SK-N-SH treated with all-trans-retinoic acid at 6 μM for 48 hours (cell line): Measurements from ENCODE around the gene HYAL3.
A peak's percentile ranks its signal among the peaks of the same experiment; 100 is the strongest.

ENCODE experiments used
- ATAC-seq: fragments of 200-7000 bp; cut with Tn5 transposase; 3 replicates; pipeline ENCODE4 v1.9.1; 2020; ENCODE audit warnings: mild to moderate bottlenecking, moderate library complexity
- ARNTL ChIP-seq: fragments of 450-650 bp; formaldehyde crosslinking; IDR thresholded peaks from 2 replicates; pipeline ENCODE4 v1.5.0; 2020; ENCODE audit warnings: low read depth, mild to moderate bottlenecking, moderate library complexity, borderline replicate concordance
- BACH2 ChIP-seq: fragments of 250-450 bp; sonication (Bioruptor Pico); IDR thresholded peaks from 2 replicates; pipeline ENCODE4 v1.9.0; 2021; ENCODE audit warnings: mild to moderate bottlenecking, borderline replicate concordance
- CREB5 ChIP-seq: fragments of 250-450 bp; sonication (Bioruptor Pico); IDR thresholded peaks from 2 replicates; pipeline ENCODE4 v1.5.1; 2020; ENCODE audit warnings: low read depth, mild to moderate bottlenecking, moderate library complexity
- CSDC2 ChIP-seq: fragments of 250-450 bp; sonication (Bioruptor Pico); IDR thresholded peaks from 2 replicates; pipeline ENCODE4 v1.5.0; 2020; ENCODE audit warnings: mild to moderate bottlenecking, moderate library complexity
- ESRRG ChIP-seq: fragments of 250-450 bp; sonication (Bioruptor Pico); IDR thresholded peaks from 2 replicates; pipeline ENCODE4 v1.6.1; 2021; ENCODE audit warnings: mild to moderate bottlenecking
- GLIS3 ChIP-seq: fragments of 250-450 bp; sonication (Bioruptor Pico); IDR thresholded peaks from 2 replicates; pipeline ENCODE4 v1.5.0; 2020; ENCODE audit warnings: mild to moderate bottlenecking, moderate library complexity
- OSR1 ChIP-seq: fragments of 250-450 bp; sonication (Bioruptor Pico); IDR thresholded peaks from 2 replicates; pipeline ENCODE4 v1.8.0; 2022; ENCODE audit warnings: moderate library complexity, mild to moderate bottlenecking, inconsistent platforms
- POU6F1 ChIP-seq: fragments of 250-450 bp; sonication (Bioruptor Pico); IDR thresholded peaks from 2 replicates; pipeline ENCODE4 v1.8.0; 2021; ENCODE audit warnings: low read depth, mild to moderate bottlenecking, moderate library complexity, borderline replicate concordance
- PPARA ChIP-seq: fragments of 250-450 bp; sonication (Bioruptor Pico); IDR thresholded peaks from 2 replicates; pipeline ENCODE4 v1.5.0; 2020; ENCODE audit warnings: mild to moderate bottlenecking, borderline replicate concordance
- SNAI2 ChIP-seq: fragments of 250-450 bp; sonication (Bioruptor Pico); IDR thresholded peaks from 2 replicates; pipeline ENCODE4 v1.5.0; 2020; ENCODE audit warnings: mild to moderate bottlenecking, moderate library complexity
- TCF4 ChIP-seq: fragments of 250-450 bp; sonication (Bioruptor Pico); IDR thresholded peaks from 2 replicates; pipeline ENCODE4 v1.8.0; 2021; ENCODE audit warnings: mild to moderate bottlenecking, moderate library complexity, borderline replicate concordance
- TOX ChIP-seq: fragments of 250-450 bp; sonication (Bioruptor Pico); IDR thresholded peaks from 2 replicates; pipeline ENCODE4 v1.8.0; 2021; ENCODE audit warnings: mild to moderate bottlenecking, moderate library complexity, borderline replicate concordance
- ZC3H10 ChIP-seq: fragments of 250-450 bp; sonication (Bioruptor Pico); IDR thresholded peaks from 2 replicates; pipeline ENCODE4 v1.5.1; 2021; ENCODE audit warnings: mild to moderate bottlenecking, moderate library complexity
- ZNF565 ChIP-seq: fragments of 450-650 bp; formaldehyde crosslinking; conservative IDR thresholded peaks from 2 replicates; pipeline ENCODE4 v1.5.0; 2020; ENCODE audit warnings: low read depth, mild to moderate bottlenecking, moderate library complexity
- ZNF70 ChIP-seq: fragments of 450-650 bp; formaldehyde crosslinking; IDR thresholded peaks from 2 replicates; pipeline ENCODE4 v1.5.0; 2020; ENCODE audit warnings: mild to moderate bottlenecking, moderate library complexity
- ZNF8 ChIP-seq: fragments of 450-650 bp; formaldehyde crosslinking; IDR thresholded peaks from 2 replicates; pipeline ENCODE4 v1.5.0; 2020; ENCODE audit warnings: mild to moderate bottlenecking, moderate library complexity
- TF ChIP-seq, protein P1 (sequence below): fragments of 250-450 bp; sonication (Bioruptor Pico); IDR thresholded peaks from 2 replicates; pipeline ENCODE4 v1.5.0; 2020; ENCODE audit warnings: mild to moderate bottlenecking, moderate library complexity
- TF ChIP-seq, protein P2 (sequence below): fragments of 250-450 bp; sonication (Bioruptor Pico); IDR thresholded peaks from 2 replicates; pipeline ENCODE4 v1.8.0; 2020; ENCODE audit warnings: mild to moderate bottlenecking, moderate library complexity, borderline replicate concordance

Gene HYAL3

DNA sequence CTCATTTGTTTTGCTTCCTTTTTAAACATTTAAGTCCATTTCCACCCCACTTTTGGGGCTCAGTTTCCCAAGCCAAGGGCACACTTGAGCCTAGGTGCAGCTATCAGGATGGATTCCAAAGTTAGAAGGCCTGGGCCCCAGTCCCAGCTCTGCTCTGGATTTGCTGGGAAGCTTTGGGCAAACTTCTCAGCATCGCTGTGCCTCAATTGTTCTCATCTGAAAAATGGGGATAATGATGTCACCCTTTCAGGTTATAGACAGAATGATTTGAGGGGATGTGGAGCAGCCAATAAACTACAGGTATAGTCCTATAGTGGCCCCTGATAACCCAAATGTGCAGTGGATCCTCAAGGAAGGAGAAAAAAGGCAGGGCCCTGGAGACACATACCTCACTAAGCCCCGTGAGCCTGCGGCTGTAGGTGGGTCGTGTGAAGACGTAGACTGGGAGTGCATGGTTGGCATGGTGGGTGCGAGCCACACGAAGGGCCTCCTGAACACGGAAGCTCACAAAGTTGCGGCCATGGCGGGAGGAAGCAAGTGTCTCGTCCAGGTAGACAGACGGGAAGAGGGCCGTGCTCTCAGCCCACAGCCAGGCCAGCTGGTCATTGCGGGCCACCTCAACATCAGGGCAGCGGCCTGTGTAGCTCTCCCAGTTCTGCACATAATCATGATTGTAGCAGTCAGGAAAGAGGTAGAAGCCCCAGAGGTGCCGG, 20.1 kb upstream of the HYAL3 start:
- TF ChIP-seq, protein P1, sequence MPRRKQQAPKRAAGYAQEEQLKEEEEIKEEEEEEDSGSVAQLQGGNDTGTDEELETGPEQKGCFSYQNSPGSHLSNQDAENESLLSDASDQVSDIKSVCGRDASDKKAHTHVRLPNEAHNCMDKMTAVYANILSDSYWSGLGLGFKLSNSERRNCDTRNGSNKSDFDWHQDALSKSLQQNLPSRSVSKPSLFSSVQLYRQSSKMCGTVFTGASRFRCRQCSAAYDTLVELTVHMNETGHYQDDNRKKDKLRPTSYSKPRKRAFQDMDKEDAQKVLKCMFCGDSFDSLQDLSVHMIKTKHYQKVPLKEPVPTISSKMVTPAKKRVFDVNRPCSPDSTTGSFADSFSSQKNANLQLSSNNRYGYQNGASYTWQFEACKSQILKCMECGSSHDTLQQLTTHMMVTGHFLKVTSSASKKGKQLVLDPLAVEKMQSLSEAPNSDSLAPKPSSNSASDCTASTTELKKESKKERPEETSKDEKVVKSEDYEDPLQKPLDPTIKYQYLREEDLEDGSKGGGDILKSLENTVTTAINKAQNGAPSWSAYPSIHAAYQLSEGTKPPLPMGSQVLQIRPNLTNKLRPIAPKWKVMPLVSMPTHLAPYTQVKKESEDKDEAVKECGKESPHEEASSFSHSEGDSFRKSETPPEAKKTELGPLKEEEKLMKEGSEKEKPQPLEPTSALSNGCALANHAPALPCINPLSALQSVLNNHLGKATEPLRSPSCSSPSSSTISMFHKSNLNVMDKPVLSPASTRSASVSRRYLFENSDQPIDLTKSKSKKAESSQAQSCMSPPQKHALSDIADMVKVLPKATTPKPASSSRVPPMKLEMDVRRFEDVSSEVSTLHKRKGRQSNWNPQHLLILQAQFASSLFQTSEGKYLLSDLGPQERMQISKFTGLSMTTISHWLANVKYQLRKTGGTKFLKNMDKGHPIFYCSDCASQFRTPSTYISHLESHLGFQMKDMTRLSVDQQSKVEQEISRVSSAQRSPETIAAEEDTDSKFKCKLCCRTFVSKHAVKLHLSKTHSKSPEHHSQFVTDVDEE (CRISPR knock-in tag) = no peak
- no peak for TF ChIP-seq ARNTL
- no peak for TF ChIP-seq ESRRG (CRISPR knock-in tag)
- TF ChIP-seq ZNF8 = no peak
- ATAC-seq = no peak

- TF ChIP-seq, protein P1 (CRISPR knock-in tag) = no peak
- TF ChIP-seq CSDC2 (CRISPR knock-in tag) (no peak), BACH2 (CRISPR knock-in tag) (no peak), ESRRG (CRISPR knock-in tag) (no peak), PPARA (no peak)
- ATAC-seq = no peak
Measured at GRCh38 chr3:50318615-50319014, 19.4 kb upstream of the HYAL3 start.

DNA sequence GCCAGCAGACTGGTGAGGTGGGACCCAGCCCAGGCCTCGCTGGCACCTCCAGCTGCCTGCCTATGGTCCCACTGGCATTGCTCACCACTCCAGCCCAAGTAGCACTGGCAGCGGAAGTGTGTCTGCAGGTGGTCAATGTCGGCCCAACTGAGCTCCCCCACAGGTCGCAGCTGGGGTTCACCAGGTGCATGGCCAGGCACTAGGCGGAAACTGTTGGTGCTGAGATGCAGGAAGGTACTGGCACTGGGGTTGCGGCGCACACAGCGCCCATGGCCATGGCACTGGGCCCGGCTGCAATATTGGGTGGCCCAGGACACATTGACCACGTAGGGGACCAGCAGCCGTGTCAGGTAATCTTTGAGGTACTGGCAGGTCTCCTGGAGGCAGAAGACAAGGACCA, 19.0 kb upstream of the HYAL3 start:
- no peak for ATAC-seq
- TF ChIP-seq ESRRG (CRISPR knock-in tag) (no peak), TOX (CRISPR knock-in tag) (no peak)
- TF ChIP-seq, all 23 proteins: peak for 0

DNA sequence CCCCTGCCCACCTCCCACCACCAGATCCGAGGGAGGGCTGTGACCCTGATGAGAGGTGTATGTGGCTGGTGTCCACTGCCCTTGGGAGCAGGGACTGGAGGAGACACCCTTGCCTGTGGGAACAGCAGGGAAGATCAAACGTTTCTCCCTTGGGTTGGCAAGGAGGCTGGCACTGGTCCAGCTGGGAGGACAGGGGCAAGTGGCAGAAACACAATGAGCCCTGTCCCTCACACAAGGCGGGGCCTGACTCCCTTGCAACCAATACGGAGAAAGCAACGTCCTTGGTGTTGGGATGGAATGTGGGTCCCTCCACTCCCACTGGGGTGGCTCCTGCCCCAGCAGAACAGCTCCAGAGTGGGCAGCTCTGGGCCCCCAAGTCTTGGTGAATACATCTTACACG, 18.1 kb upstream of the HYAL3 start:
- TF ChIP-seq ZNF565 (CRISPR knock-in tag) = no peak
- no peak for TF ChIP-seq PPARA
- TF ChIP-seq TOX (CRISPR knock-in tag) = no peak
- no peak for TF ChIP-seq ZNF70 (CRISPR knock-in tag)
- TF ChIP-seq POU6F1 = no peak
- no peak for TF ChIP-seq CSDC2 (CRISPR knock-in tag)
- TF ChIP-seq, protein P2, sequence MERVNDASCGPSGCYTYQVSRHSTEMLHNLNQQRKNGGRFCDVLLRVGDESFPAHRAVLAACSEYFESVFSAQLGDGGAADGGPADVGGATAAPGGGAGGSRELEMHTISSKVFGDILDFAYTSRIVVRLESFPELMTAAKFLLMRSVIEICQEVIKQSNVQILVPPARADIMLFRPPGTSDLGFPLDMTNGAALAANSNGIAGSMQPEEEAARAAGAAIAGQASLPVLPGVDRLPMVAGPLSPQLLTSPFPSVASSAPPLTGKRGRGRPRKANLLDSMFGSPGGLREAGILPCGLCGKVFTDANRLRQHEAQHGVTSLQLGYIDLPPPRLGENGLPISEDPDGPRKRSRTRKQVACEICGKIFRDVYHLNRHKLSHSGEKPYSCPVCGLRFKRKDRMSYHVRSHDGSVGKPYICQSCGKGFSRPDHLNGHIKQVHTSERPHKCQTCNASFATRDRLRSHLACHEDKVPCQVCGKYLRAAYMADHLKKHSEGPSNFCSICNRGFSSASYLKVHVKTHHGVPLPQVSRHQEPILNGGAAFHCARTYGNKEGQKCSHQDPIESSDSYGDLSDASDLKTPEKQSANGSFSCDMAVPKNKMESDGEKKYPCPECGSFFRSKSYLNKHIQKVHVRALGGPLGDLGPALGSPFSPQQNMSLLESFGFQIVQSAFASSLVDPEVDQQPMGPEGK = no peak
- no peak for TF ChIP-seq ARNTL
- ATAC-seq = no peak

DNA sequence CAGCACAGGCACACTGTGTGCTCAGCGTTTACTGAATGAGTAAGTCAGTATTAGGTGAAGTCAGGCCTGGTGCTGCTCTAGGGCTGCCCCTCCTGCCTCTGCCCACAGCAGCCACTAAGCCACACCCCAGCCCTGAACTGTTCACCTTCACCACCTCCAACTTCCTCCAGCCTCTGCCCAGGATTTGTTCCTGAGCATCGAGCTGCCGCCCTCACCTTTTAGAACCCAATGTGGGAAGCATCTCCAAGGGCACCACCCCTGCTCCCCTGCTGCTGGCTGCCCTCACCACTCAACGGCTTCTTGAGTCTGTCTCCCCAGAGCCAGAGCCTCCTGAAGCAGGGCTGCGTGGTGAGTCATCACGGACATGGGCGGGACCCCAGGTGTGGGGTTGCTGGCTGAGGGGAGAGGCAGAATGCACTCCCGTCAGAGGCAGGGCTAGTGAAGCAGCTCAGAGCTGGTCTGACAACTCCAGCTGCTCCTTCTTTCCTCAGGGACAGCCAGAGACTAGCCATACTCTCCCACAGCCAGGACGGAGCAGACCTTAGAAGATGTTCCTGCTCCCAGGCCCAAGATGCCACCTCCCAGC, 17.5 kb upstream of the HYAL3 start:
- peak; percentile 5; the same call in 2 of the 3 replicates for ATAC-seq
- no peak for TF ChIP-seq GLIS3 (CRISPR knock-in tag)
- no peak for TF ChIP-seq CREB5
- TF ChIP-seq OSR1 (CRISPR knock-in tag) = no peak
- no peak for TF ChIP-seq POU6F1
- TF ChIP-seq CSDC2 (CRISPR knock-in tag) = no peak
- no peak for TF ChIP-seq SNAI2
- no peak for TF ChIP-seq BACH2 (CRISPR knock-in tag)
- no peak for TF ChIP-seq ESRRG (CRISPR knock-in tag)
- TF ChIP-seq PPARA = no peak
- TF ChIP-seq ZNF8 = no peak
- TF ChIP-seq TCF4 (CRISPR knock-in tag) = no peak
- TF ChIP-seq ZNF70 (CRISPR knock-in tag) = no peak
- TF ChIP-seq ZC3H10 (CRISPR knock-in tag) = no peak
